AG04450 (cell line): ENCODE measurements around the gene SETD6. TPM values are rescaled to one million over a fixed set of nuclear protein-coding genes. Genes with fewer than 3 reads are reported as not detected.

Experiments used
- CTCF ChIA-PET: fragments of 300-600, 350-600 bp; formaldehyde crosslinking; extraction: SDS; loops from one replicate; lab custom pipeline; 2022; ENCODE audit warnings: antibody characterized with exemption, inconsistent platforms; lab: Charles Lee
- POLR2A ChIA-PET: fragments of 350-600 bp; formaldehyde crosslinking; extraction: SDS; loops from one replicate; lab custom pipeline; 2021; ENCODE audit warnings: antibody characterized with exemption, inconsistent platforms; lab: Yijun Ruan, JAX
- DNase-seq: peaks from one replicate; pipeline ENCODE4 v3.0.0-alpha.2; 2011; ENCODE audit warnings: low read depth, low spot score
- H3K27ac ChIP-seq: one replicate; pipeline ENCODE4 v1.5.1; 2012; ENCODE audit warnings: low read depth, low read length, control low read depth
- H3K27me3 ChIP-seq: one replicate; pipeline ENCODE4 v1.6.0; 2012; ENCODE audit warnings: low read length; ENCODE audit not compliant: control insufficient read depth, insufficient read depth
- H3K4me3 ChIP-seq: 2 replicates; pipeline ENCODE4 v1.5.1; 2011; ENCODE audit warnings: mild to moderate bottlenecking, low read depth, low read length, control low read depth
- H3K9me3 ChIP-seq: 2 replicates; pipeline ENCODE4 v1.5.1; 2012; ENCODE audit warnings: low read length; ENCODE audit not compliant: control insufficient read depth, insufficient read depth
- polyA plus RNA-seq: library from polyadenylated mRNA; depleted of rRNA; stranded (reverse); fragments of >200 nt; gene quantifications from 2 replicates; pipeline ENCODE4 v1.2.3, GENCODE V29; 2011
- TF ChIP-seq, protein P1 (sequence below): IDR thresholded peaks from 2 replicates; pipeline ENCODE4 v1.5.1; 2011; ENCODE audit warnings: low read depth, low read length, control low read depth, inconsistent platforms

SETD6 gene
- polyA plus RNA-seq, 1 experiment = 6.5 TPM

DNA sequence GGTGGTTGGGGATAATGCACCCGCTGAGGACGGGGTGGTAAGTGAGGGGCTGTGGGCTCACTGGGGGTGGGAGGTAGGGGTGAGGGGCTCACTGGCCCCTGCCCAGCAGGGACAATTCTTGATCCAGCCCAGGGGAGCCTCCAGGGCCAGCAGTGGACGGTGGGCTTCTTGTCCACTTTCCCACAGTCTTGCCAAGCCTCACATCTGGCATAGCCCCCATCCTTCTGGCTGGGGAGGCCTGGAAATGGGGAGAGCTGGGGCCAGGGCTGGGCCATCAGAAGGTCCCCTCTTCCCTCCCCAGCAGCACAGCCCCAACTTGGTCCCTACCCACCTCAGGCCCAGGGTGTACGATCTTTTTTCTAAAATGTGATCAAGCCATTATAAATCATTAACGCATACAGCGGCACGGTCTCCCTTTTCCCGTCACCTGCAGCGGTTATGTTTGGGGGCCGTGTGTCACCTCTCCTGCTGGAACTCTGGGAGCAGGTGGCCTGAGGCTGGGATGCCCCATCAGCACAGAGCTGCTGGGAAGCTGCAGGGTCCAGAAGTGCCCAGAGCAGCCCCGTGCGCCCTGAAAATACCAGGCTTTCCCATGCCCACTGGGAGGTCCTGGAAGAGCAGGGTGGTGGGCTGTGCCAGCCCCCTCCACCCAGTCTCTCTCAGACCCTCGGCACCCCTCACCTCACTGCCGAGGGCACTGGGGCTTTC, 7.2 kb upstream of the SETD6 start:
- CTCF ChIA-PET = no interaction called here
- no peak for DNase-seq
- Histone ChIP-seq H3K4me3 (no peak overlapping the region), H3K27ac (no peak overlapping the region), H3K27me3 (no peaks in the 10 kb centered on the region), H3K9me3 (no peaks in the 10 kb centered on the region)
- TF ChIP-seq, protein P1, sequence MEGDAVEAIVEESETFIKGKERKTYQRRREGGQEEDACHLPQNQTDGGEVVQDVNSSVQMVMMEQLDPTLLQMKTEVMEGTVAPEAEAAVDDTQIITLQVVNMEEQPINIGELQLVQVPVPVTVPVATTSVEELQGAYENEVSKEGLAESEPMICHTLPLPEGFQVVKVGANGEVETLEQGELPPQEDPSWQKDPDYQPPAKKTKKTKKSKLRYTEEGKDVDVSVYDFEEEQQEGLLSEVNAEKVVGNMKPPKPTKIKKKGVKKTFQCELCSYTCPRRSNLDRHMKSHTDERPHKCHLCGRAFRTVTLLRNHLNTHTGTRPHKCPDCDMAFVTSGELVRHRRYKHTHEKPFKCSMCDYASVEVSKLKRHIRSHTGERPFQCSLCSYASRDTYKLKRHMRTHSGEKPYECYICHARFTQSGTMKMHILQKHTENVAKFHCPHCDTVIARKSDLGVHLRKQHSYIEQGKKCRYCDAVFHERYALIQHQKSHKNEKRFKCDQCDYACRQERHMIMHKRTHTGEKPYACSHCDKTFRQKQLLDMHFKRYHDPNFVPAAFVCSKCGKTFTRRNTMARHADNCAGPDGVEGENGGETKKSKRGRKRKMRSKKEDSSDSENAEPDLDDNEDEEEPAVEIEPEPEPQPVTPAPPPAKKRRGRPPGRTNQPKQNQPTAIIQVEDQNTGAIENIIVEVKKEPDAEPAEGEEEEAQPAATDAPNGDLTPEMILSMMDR = no peak
- POLR2A ChIA-PET = interaction anchor here (0.7 kb wide), 1 partner anchor 8 kb away, joined by 3 read pairs; the partner anchor contains the start of gene NDRG4

DNA sequence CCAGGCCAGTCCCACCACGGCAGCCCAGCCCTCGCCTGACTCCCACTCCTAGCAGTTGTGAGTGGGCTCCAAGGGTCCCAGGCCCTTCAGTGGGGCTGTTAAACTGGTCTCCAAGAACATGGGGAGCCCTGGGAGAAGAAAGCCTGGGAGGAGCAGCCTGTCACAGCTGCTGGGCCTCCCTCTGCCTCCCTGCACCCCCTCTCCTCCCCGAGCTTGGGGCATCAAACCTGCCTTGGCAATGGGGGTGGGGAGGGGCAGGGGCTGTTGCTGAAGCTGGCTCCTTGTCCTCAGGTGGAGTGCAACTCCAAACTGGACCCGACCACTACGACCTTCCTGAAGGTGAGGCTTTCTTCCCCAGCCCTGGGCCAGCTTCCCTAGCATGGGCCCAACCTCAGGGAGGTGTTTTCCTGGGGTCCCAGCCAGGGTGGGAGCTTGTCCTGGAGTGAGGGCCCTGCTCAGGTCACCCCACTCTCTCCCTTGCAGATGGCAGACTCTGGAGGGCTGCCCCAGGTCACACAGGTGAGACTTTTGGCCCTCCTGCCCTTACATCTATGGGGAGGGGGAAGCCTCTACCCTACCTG, 6.6 kb upstream of the SETD6 start:
- POLR2A ChIA-PET = interaction anchor here (0.7 kb wide), 1 partner anchor 9 kb away, joined by 3 read pairs; the partner anchor contains the start of gene NDRG4
- TF ChIP-seq, protein P1 = no peak
- no peak for DNase-seq

DNA sequence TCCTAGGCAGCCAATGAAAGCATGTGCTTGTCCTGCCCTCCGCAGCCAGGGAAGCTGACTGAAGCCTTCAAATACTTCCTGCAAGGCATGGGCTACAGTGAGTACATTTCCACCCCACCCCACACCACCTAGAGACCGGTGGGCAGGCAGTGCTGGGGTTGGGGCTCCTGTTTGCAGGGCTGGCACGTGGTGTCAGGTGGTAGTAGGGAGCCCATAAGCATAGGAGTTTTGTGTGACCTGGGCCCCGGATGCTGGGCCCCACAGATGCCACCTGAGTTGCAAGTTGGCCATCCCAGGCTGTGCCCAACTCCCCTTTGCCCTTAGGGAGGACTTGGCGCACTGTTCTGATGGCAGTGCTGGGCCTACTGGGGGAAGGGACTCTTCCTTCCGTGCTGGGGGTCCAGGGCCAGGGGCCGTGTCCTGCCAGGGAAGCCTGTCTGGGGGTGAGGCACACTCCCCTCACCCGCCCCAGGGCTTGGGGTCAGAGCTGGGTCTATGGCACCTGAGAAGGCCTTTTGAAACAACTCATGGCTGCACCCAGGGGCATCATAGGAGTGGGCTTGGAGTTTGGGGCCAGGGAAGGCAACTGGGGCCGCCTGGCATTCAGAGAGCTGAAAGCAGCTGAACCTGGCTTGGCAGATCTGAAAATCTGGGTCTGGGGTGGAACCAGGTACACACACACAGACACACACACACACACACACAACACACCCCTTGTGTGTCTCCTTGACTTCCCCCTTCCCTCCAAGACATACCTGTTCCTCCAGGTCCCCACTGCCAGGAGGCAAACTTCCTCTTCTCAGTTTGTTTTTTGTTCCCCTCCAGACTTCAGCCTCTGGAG, 5.8 kb upstream of the SETD6 start:
- no peak overlapping the region for H3K27ac ChIP-seq
- no peaks in the 10 kb centered on the region for H3K9me3 ChIP-seq
- no peaks in the 10 kb centered on the region for H3K27me3 ChIP-seq
- ChIA-PET CTCF (interaction anchor here (0.5 to 0.8 kb wide), 2 partner anchors 76 to 246 kb away, joined by 3 to 7 read pairs; no protein-coding TSS in a partner anchor), POLR2A (interaction anchor here (0.7 kb wide), 1 partner anchor 9 kb away, joined by 3 read pairs; the partner anchor contains the start of gene NDRG4)
- TF ChIP-seq, protein P1 = no peak
- H3K4me3 ChIP-seq = no peak overlapping the region
- DNase-seq = no peak

More for the DNA sequence above, 6.6 kb upstream of the SETD6 start:
- CTCF ChIA-PET = no interaction called here
- H3K9me3 ChIP-seq = no peaks in the 10 kb centered on the region
- no peaks in the 10 kb centered on the region for H3K27me3 ChIP-seq
- no peak overlapping the region for H3K4me3 ChIP-seq
- H3K27ac ChIP-seq = no peak overlapping the region

DNA sequence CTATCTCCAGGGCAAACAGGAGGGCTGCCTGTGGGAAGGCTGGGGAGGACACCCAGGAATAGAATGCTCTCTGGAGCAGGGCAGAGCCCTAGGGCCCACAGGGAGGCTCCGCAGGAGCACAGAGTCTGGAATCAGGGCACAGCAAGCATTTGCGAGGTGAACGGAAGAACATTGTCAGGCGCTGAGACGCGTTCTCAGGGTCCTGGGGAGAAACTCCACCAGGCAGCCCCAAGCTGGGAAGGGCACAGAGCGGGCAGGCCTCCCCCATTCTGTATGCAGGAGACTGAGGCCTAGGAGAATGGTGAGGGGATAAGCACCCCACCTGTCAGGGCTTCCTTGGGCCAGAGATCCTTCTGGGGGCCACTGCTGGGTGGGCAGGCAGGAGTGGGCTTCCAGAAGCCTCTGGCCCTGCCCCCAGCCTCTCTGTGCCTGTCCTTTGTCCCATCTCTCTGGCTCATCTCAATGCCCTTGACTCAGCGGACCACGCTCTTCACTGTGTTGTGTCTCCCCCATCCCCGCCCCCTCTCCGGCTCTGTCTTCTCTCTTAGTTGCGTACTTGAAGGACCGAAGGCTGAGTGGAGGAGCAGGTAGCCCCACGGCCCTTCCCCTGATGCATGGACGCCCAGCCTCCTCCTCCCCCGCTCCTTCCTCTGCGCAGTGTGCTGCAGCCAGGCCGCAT, 5.1 kb upstream of the SETD6 start:
- POLR2A ChIA-PET = no interaction called here
- Histone ChIP-seq H3K4me3 (no peak overlapping the region), H3K27me3 (no peaks in the 10 kb centered on the region), H3K27ac (no peak overlapping the region), H3K9me3 (no peaks in the 10 kb centered on the region; the same call in 1 of the 2 replicates)
- CTCF ChIA-PET = interaction anchor here (0.5 to 1.1 kb wide), 3 partner anchors 75 to 246 kb away, joined by 3 to 7 read pairs (median 3); no protein-coding TSS in a partner anchor
- TF ChIP-seq, protein P1 = no peak
- DNase-seq = no peak
